ENCODE results near the gene HLA-DRB5. TPM values are rescaled to one million over a fixed set of nuclear protein-coding genes. Genes with fewer than 3 reads are reported as not detected.

The HLA-DRB5 gene
- total and polyA plus RNA-seq, 10 of the 15 experiments (the other 5 are each of a cell fraction or from before 2014, with no cell fraction given) = 38.0 to 108 (median 62.8) TPM

DNA sequence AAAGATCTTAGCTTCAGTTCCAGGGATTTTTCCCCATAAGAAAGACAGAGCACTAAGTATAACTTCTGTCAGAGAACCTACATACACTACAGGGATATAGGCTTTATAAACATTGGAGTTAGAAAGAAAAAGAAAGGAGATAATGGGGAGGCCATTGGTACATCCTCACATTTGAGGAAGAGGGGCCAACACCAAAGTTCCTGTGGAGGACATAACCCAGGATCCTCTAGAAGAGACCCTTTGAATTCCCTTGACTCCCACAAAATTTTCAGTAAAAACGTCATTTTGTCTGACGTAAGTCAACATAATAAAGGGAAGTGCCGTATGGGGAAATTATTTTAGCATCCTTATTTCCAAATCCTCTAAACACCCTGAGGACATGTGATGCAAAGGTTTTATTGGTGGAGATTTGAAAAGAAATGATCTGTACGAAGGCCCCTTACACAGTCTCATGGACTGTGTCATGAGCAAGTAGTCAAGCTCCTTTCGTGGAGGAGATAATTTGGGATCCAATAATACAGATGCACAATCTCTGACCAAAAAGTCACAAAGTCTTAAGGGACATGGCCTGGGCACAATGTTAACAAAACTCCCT, 57.2 kb downstream of the HLA-DRB5 start:
- in situ Hi-C loops (cut with MboI) = loop anchor here (10.0 kb wide), 1 partner anchor 52 kb away; no protein-coding TSS in a partner anchor
- ChIA-PET SMC1A (ENCODE audit: uncharacterized antibody, unreplicated experiment) (interaction anchor here (0.6 to 4.3 kb wide), 7 partner anchors 10 to 116 kb away, joined by 3 to 27 read pairs (median 4); partner anchors contain the start of gene HLA-DRA), CTCF (interaction anchor here (1.1 to 2.1 kb wide), 8 partner anchors 10 to 227 kb away, joined by 3 to 13 read pairs (median 4); partner anchors contain the start of gene HLA-DRA), POLR2A (interaction anchor here (0.7 to 3.5 kb wide), 15 partner anchors 10 to 218 kb away, joined by 3 to 30 read pairs (median 5); partner anchors contain the start of genes HLA-DRA, HLA-DRB1 and HLA-DRB5), RAD21 (ENCODE audit: unreplicated experiment) (interaction anchor here (1.2 to 1.7 kb wide), 7 partner anchors 10 to 219 kb away, joined by 3 to 7 read pairs (median 4); no protein-coding TSS in a partner anchor)
- TSS peak; percentile 99 for BruUV-seq (replicated peaks)
- peak overlapping the region; percentile 64 for H3K9ac ChIP-seq (ENCODE audit: control insufficient read depth, insufficient read depth, low read length)
- peak overlapping the region; percentile 90 for H3K27ac ChIP-seq (ENCODE audit: control insufficient read depth, insufficient read depth)
- H4K20me1 ChIP-seq (ENCODE audit: control insufficient read depth, insufficient read depth) = no peaks in the 10 kb centered on the region
- peak overlapping the region; percentile 39; the same call in 1 of the 2 replicates for H3K4me3 ChIP-seq
- peak overlapping the region; percentile 29; the same call in 1 of the 2 replicates for H2AFZ ChIP-seq (ENCODE audit: control insufficient read depth, low read depth, low read length)
- H3K79me2 ChIP-seq (ENCODE audit: control insufficient read depth, insufficient read depth, low read length) = no peaks in the 10 kb centered on the region; the same call in 1 of the 2 replicates
- no peaks in the 10 kb centered on the region; the same call in 1 of the 3 replicates for H3K9me3 ChIP-seq (replicated peaks; ENCODE audit: control insufficient read depth, insufficient read depth, low read length)
- peak overlapping the region; percentile 77; the same call in 1 of the 2 replicates for H3K4me2 ChIP-seq (ENCODE audit: control insufficient read depth, insufficient read depth)
- DNase-seq (ENCODE audit: low read depth, low spot score) (no peak), ATAC-seq (peak; percentile 29), FAIRE-seq (no peak)
- intact Hi-C loops (cut with micrococcal nuclease; ENCODE audit: unreplicated experiment) = no loop called here
- TF ChIP-seq STAT3 (IDR thresholded peaks at IDR 0.05; ENCODE audit: low read depth, low read length) (no peak), KDM1A (IDR thresholded peaks at IDR 0.05; ENCODE audit: borderline replicate concordance) (no peak), HDGF (IDR thresholded peaks at IDR 0.05) (0 out of 2 replicates have a peak, but pooled peaks have one; percentile 10), GABPA (IDR thresholded peaks at IDR 0.05; ENCODE audit: low read depth) (no peak), MTA3 (IDR thresholded peaks at IDR 0.05; ENCODE audit: borderline replicate concordance, low read length) (0 out of 2 replicates have a peak, but pooled peaks have one; percentile 28)
- TF ChIP-seq, protein P1, sequence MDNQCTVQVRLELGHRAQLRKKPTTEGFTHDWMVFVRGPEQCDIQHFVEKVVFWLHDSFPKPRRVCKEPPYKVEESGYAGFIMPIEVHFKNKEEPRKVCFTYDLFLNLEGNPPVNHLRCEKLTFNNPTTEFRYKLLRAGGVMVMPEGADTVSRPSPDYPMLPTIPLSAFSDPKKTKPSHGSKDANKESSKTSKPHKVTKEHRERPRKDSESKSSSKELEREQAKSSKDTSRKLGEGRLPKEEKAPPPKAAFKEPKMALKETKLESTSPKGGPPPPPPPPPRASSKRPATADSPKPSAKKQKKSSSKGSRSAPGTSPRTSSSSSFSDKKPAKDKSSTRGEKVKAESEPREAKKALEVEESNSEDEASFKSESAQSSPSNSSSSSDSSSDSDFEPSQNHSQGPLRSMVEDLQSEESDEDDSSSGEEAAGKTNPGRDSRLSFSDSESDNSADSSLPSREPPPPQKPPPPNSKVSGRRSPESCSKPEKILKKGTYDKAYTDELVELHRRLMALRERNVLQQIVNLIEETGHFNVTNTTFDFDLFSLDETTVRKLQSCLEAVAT (IDR thresholded peaks at IDR 0.05) = peak; percentile 91
- TF ChIP-seq, protein P2, sequence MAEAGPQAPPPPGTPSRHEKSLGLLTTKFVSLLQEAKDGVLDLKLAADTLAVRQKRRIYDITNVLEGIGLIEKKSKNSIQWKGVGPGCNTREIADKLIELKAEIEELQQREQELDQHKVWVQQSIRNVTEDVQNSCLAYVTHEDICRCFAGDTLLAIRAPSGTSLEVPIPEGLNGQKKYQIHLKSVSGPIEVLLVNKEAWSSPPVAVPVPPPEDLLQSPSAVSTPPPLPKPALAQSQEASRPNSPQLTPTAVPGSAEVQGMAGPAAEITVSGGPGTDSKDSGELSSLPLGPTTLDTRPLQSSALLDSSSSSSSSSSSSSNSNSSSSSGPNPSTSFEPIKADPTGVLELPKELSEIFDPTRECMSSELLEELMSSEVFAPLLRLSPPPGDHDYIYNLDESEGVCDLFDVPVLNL (IDR thresholded peaks at IDR 0.05; ENCODE audit: low read depth, low read length) = no peak
- TF ChIP-seq, protein P3, sequence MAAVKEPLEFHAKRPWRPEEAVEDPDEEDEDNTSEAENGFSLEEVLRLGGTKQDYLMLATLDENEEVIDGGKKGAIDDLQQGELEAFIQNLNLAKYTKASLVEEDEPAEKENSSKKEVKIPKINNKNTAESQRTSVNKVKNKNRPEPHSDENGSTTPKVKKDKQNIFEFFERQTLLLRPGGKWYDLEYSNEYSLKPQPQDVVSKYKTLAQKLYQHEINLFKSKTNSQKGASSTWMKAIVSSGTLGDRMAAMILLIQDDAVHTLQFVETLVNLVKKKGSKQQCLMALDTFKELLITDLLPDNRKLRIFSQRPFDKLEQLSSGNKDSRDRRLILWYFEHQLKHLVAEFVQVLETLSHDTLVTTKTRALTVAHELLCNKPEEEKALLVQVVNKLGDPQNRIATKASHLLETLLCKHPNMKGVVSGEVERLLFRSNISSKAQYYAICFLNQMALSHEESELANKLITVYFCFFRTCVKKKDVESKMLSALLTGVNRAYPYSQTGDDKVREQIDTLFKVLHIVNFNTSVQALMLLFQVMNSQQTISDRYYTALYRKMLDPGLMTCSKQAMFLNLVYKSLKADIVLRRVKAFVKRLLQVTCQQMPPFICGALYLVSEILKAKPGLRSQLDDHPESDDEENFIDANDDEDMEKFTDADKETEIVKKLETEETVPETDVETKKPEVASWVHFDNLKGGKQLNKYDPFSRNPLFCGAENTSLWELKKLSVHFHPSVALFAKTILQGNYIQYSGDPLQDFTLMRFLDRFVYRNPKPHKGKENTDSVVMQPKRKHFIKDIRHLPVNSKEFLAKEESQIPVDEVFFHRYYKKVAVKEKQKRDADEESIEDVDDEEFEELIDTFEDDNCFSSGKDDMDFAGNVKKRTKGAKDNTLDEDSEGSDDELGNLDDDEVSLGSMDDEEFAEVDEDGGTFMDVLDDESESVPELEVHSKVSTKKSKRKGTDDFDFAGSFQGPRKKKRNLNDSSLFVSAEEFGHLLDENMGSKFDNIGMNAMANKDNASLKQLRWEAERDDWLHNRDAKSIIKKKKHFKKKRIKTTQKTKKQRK (IDR thresholded peaks at IDR 0.05; ENCODE audit: low read depth, low read length) = no peak
- TF ChIP-seq, protein P4, sequence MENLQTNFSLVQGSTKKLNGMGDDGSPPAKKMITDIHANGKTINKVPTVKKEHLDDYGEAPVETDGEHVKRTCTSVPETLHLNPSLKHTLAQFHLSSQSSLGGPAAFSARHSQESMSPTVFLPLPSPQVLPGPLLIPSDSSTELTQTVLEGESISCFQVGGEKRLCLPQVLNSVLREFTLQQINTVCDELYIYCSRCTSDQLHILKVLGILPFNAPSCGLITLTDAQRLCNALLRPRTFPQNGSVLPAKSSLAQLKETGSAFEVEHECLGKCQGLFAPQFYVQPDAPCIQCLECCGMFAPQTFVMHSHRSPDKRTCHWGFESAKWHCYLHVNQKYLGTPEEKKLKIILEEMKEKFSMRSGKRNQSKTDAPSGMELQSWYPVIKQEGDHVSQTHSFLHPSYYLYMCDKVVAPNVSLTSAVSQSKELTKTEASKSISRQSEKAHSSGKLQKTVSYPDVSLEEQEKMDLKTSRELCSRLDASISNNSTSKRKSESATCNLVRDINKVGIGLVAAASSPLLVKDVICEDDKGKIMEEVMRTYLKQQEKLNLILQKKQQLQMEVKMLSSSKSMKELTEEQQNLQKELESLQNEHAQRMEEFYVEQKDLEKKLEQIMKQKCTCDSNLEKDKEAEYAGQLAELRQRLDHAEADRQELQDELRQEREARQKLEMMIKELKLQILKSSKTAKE (IDR thresholded peaks at IDR 0.05; ENCODE audit: low read depth, poor library complexity, severe bottlenecking) = no peak
- TF ChIP-seq, protein P5, sequence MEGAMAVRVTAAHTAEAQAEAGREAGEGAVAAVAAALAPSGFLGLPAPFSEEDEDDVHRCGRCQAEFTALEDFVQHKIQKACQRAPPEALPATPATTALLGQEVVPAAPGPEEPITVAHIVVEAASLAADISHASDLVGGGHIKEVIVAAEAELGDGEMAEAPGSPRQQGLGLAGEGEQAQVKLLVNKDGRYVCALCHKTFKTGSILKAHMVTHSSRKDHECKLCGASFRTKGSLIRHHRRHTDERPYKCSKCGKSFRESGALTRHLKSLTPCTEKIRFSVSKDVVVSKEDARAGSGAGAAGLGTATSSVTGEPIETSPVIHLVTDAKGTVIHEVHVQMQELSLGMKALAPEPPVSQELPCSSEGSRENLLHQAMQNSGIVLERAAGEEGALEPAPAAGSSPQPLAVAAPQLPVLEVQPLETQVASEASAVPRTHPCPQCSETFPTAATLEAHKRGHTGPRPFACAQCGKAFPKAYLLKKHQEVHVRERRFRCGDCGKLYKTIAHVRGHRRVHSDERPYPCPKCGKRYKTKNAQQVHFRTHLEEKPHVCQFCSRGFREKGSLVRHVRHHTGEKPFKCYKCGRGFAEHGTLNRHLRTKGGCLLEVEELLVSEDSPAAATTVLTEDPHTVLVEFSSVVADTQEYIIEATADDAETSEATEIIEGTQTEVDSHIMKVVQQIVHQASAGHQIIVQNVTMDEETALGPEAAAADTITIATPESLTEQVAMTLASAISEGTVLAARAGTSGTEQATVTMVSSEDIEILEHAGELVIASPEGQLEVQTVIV (IDR thresholded peaks at IDR 0.05; ENCODE audit: borderline replicate concordance, partially characterized antibody) = no peak
- no peaks in the 10 kb centered on the region for H3K36me3 ChIP-seq (ENCODE audit: control insufficient read depth in 2 of 2, insufficient read depth in 2 of 2, low read length in 1 of 2)
- peaks cover 9% of the 10 kb centered on the region for H3K4me1 ChIP-seq (ENCODE audit: control insufficient read depth, insufficient read depth, low read length)
- 70% methylated on average over 5 of the region's 5 CpGs for WGBS (ENCODE audit: insufficient coverage, insufficient replicate concordance, low lambda C conversion rate, missing lambda C conversion rate)
- H3K27me3 ChIP-seq (replicated peaks in 1 of 2; ENCODE audit: control insufficient read depth in 2 of 2, insufficient read depth in 2 of 2, low read length in 1 of 2) = no peaks in the 10 kb centered on the region
